K562 (cell line): ENCODE results near the gene PRH1.

Experiments used
- ARHGAP35 ChIP-seq: fragments of 450-650 bp; IDR thresholded peaks from 2 replicates; pipeline ENCODE4 v1.6.1; 2018; ENCODE audit not compliant: partially characterized antibody
- CREM ChIP-seq: IDR thresholded peaks from 2 replicates; pipeline ENCODE4 v1.6.1; 2014; ENCODE audit warnings: antibody characterized with exemption, low read depth
- PCBP2 ChIP-seq: fragments of 200-400 bp; formaldehyde crosslinking; IDR thresholded peaks from 2 replicates; pipeline ENCODE4 v1.6.1; 2018; ENCODE audit warnings: low read length, low read depth, mild to moderate bottlenecking, moderate library complexity; ENCODE audit not compliant: poor library complexity, severe bottlenecking
- STAT5A ChIP-seq: IDR thresholded peaks from 2 replicates; pipeline ENCODE4 v1.6.1; 2012; ENCODE audit warnings: low read length, inconsistent platforms, borderline replicate concordance
- ZBTB33 ChIP-seq: sonication (generic); formaldehyde crosslinking; IDR thresholded peaks from 2 replicates; pipeline ENCODE4 v1.8.1; 2023; ENCODE audit warnings: mild to moderate bottlenecking, missing genetic modification reagents

- no peak for TF ChIP-seq ARHGAP35
- no peak for TF ChIP-seq CREM
- no peak for TF ChIP-seq ZBTB33
- TF ChIP-seq STAT5A = no peak
- TF ChIP-seq PCBP2 = no peak
These were observed 20.6 kb upstream of the PRH1 start for GRCh38 chr12:10904686-10905085.
